Ovary (tissue), 3 donors: ENCODE measurements around the gene OR5M8.

Experiments used
- CTCF ChIP-seq, 3 donors: fragments of 450-650 bp in 2 of 3; fragments of 200-600 bp in 1 of 3; IDR thresholded peaks; one replicate each; pipeline versions ENCODE4 v1.5.1 to v1.8.0; 2016 to 2022; ENCODE audit warnings: antibody characterized with exemption in 3 of 3, mild to moderate bottlenecking in 1 of 3
- EP300 ChIP-seq: sonication (generic); formaldehyde crosslinking; IDR thresholded peaks from one replicate; pipeline ENCODE4 v1.6.1; 2017; ENCODE audit warnings: antibody characterized with exemption
- POLR2A ChIP-seq: fragments of 450-650 bp; IDR thresholded peaks from one replicate; pipeline ENCODE4 v1.6.1; 2017; ENCODE audit warnings: antibody characterized with exemption, mild to moderate bottlenecking, moderate library complexity
- donor health status: DM: no; HTN: no; CAD: no.

DNA sequence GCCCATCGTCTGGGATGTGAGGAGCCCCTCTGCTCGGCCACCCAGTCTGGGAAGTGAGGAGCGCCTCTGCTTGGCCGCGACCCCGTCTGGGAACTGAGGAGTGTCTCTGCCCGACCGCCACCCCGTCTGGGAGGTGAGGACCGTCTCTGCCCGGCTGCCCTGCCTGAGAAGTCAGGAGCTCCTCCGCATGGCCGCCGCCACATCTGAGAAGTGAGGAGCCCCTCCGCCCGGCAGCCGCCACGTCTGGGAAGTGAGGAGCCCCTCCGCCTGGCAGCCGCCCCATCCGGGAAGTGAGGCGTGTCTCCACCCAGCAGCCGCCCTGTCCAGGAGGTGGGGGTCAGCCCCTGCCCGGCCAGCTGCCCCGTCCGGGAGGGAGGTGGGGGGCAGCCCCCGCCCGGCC lies 5.8 kb upstream of the OR5M8 start:
- TF ChIP-seq POLR2A, result no peak
- TF ChIP-seq CTCF (IDR thresholded peaks at IDR 0.05), result no peak
- no peak for TF ChIP-seq EP300
